Neural crest cell (in vitro differentiated cells): ENCODE measurements around the gene PIPOX. TPM values are rescaled to one million over a fixed set of nuclear protein-coding genes. Genes with fewer than 3 reads are reported as not detected.

Source experiments
- DNase-seq: peaks from one replicate; pipeline ENCODE4 v3.0.0; 2021; ENCODE audit warnings: low read depth, mixed read lengths, low spot score
- H3K27ac Mint-ChIP-seq: one replicate; pipeline ENCODE4 v1.8.0; 2021; ENCODE audit warnings: mild to moderate bottlenecking, mixed read lengths; ENCODE audit not compliant: unreplicated experiment
- H3K27me3 Mint-ChIP-seq: 2 replicates; pipeline ENCODE4 v1.8.0; 2021; ENCODE audit warnings: low read depth, mild to moderate bottlenecking, mixed read lengths
- H3K36me3 Mint-ChIP-seq: 2 replicates; pipeline ENCODE4 v1.8.0; 2021; ENCODE audit warnings: low read depth, mild to moderate bottlenecking, mixed read lengths
- H3K4me1 Mint-ChIP-seq: 2 replicates; pipeline ENCODE4 v1.8.0; 2021; ENCODE audit warnings: mixed read lengths
- H3K4me3 Mint-ChIP-seq: one replicate; pipeline ENCODE4 v1.8.0; 2021; ENCODE audit warnings: mild to moderate bottlenecking, mixed read lengths
- H3K9me3 Mint-ChIP-seq: 2 replicates; pipeline ENCODE4 v1.8.0; 2021; ENCODE audit warnings: mixed read lengths
- total RNA-seq: library from RNA; stranded (reverse); gene quantifications from 2 replicates; pipeline ENCODE4 v1.2.1, GENCODE V29; 2021
- TF ChIP-seq, protein P1 (sequence below): fragments of 200-600 bp; sonication (generic); conservative IDR thresholded peaks from 2 replicates; pipeline ENCODE4 v1.5.0; 2021; ENCODE audit warnings: antibody characterized with exemption, mild to moderate bottlenecking

Gene PIPOX
- total RNA-seq, 1 donor from 2014 or later: 4.1 TPM

- Mint-ChIP-seq H3K9me3 (no peaks in the 10 kb centered on the region), H3K27me3 (no peaks in the 10 kb centered on the region), H3K4me3 (no peak overlapping the region), H3K27ac (no peak overlapping the region), H3K36me3 (no peaks in the 10 kb centered on the region), H3K4me1 (peaks cover 26% of the 10 kb centered on the region)
- TF ChIP-seq, protein P1, sequence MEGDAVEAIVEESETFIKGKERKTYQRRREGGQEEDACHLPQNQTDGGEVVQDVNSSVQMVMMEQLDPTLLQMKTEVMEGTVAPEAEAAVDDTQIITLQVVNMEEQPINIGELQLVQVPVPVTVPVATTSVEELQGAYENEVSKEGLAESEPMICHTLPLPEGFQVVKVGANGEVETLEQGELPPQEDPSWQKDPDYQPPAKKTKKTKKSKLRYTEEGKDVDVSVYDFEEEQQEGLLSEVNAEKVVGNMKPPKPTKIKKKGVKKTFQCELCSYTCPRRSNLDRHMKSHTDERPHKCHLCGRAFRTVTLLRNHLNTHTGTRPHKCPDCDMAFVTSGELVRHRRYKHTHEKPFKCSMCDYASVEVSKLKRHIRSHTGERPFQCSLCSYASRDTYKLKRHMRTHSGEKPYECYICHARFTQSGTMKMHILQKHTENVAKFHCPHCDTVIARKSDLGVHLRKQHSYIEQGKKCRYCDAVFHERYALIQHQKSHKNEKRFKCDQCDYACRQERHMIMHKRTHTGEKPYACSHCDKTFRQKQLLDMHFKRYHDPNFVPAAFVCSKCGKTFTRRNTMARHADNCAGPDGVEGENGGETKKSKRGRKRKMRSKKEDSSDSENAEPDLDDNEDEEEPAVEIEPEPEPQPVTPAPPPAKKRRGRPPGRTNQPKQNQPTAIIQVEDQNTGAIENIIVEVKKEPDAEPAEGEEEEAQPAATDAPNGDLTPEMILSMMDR: no peak
- no peak for DNase-seq
These were observed 21.1 kb downstream of the PIPOX start for GRCh38 chr17:29063992-29064391.

DNA sequence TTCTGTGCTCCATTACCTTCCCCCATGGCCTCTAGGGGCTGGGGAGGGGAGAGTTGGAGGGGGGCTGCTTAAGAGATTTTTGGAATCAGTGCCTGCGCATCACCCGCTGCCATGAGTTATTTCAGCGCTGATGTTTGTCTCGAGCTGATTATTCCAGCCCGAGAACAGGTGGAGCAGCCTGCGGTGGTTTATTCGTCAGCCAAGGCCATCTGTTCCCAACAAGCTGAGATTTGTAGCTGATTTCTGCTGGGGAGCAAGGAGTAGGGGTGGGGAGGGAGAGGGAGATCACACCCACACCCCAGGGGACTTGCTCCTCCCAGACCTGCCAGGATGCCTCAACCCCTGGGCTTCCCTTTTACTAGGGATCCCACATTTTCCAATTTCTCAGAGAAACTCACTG lies 23.1 kb downstream of the PIPOX start:
- no peaks in the 10 kb centered on the region for H3K9me3 Mint-ChIP-seq
- no peaks in the 10 kb centered on the region for H3K27me3 Mint-ChIP-seq
- peaks cover 17% of the 10 kb centered on the region for H3K4me1 Mint-ChIP-seq
- H3K36me3 Mint-ChIP-seq: no peaks in the 10 kb centered on the region
- TF ChIP-seq, protein P1: no peak
- H3K27ac Mint-ChIP-seq: peak overlapping the region; percentile 90
- no peak overlapping the region for H3K4me3 Mint-ChIP-seq
- DNase-seq: no peak

DNA sequence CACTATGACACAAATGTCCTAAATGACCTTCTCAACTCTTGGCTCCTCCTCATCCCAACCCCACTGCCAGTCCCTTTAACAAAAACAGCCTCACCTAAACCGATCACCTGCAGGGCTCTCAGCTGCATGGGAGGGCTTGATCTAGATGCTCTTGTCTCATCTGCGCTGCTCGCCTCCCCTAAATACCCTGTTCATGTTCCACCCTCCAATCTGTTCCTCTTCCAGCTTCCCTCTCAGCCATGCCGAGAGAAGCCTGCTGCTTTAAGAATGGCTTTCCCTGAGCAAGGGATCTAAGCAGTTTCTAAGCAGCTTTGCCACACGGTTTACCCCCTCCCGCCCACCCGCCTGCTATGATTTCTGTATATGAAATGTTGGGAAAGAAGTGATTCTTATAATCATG lies 23.7 kb downstream of the PIPOX start:
- Mint-ChIP-seq H3K27ac (no peak overlapping the region), H3K4me1 (peaks cover 12% of the 10 kb centered on the region), H3K36me3 (no peaks in the 10 kb centered on the region)

DNA sequence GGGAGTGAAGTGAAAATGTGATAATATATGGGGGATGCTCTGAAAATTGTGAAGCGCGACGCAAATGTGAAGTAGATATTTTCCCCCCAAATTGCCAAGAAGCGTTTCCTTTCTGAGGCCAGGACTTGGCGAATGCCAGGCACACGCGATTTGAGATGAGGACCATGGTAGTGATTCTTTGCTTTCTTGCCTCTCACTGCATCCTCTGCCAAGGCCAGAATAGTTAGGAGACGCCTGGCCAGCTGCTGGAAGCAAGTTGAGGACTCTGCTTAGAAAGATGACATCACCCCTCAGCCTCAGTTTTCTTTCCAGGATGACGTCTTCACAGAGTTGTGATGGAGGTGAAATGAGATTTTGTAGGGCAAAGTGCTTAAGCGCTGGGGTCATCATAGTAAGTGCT lies 25.9 kb downstream of the PIPOX start:
- TF ChIP-seq, protein P1: no peak
- Mint-ChIP-seq H3K27ac (no peak overlapping the region), H3K9me3 (no peaks in the 10 kb centered on the region), H3K27me3 (no peaks in the 10 kb centered on the region), H3K4me3 (no peak overlapping the region), H3K36me3 (no peaks in the 10 kb centered on the region), H3K4me1 (peaks cover 14% of the 10 kb centered on the region)
- no peak for DNase-seq

More for the DNA sequence above, 23.7 kb downstream of the PIPOX start:
- Mint-ChIP-seq H3K4me3 (no peak overlapping the region), H3K27me3 (no peaks in the 10 kb centered on the region), H3K9me3 (no peaks in the 10 kb centered on the region)
- TF ChIP-seq, protein P1: no peak
- no peak for DNase-seq

- Mint-ChIP-seq H3K36me3 (no peaks in the 10 kb centered on the region), H3K4me3 (no peak overlapping the region), H3K27ac (no peak overlapping the region), H3K9me3 (no peaks in the 10 kb centered on the region), H3K4me1 (peaks cover 14% of the 10 kb centered on the region), H3K27me3 (no peaks in the 10 kb centered on the region)
- TF ChIP-seq, protein P1: no peak
- DNase-seq: no peak
These were observed 26.6 kb downstream of the PIPOX start for GRCh38 chr17:29069526-29070041.
